ENCODE results near the gene SMC4.

The SMC4 gene

DNA sequence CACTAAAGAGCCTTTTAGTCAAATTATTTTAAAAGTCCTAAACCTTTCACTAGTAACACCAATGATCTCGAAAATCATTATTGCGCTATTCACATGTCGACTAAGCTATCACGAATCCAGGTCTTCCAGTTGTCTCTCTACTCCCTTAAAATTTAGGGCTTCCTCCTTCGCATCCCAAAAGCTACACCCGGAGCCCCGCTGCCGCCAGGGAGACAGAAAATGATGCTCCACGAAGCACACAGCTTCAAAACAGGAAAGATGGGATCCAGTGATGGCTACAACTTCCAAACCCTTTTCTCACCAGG lies 678 bp upstream of the SMC4 start:
- no peak for DNase-seq

- DNase-seq = no peak
These were observed 716 bp downstream of the SMC4 start for GRCh38 chr3:160400030-160400701.

DNA sequence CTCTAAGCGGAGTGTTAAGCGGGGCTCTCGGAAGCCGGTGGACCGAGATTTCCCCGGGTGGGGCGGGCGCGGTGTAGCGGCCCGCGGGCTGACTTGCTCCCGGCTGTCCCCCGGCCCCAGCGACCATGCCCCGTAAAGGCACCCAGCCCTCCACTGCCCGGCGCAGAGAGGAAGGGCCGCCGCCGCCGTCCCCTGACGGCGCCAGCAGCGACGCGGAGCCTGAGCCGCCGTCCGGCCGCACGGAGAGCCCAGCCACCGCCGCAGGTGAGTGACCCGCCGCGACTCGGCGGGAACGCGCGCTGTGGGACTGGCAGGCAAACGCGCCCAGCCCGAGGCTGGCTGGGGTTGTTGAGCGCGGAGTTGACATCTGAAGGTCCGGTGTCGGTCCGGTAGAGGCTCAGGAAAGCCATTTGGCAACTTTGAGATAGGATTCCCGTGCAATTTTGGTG lies 1.3 kb downstream of the SMC4 start:
- DNase-seq = no peak

DNA sequence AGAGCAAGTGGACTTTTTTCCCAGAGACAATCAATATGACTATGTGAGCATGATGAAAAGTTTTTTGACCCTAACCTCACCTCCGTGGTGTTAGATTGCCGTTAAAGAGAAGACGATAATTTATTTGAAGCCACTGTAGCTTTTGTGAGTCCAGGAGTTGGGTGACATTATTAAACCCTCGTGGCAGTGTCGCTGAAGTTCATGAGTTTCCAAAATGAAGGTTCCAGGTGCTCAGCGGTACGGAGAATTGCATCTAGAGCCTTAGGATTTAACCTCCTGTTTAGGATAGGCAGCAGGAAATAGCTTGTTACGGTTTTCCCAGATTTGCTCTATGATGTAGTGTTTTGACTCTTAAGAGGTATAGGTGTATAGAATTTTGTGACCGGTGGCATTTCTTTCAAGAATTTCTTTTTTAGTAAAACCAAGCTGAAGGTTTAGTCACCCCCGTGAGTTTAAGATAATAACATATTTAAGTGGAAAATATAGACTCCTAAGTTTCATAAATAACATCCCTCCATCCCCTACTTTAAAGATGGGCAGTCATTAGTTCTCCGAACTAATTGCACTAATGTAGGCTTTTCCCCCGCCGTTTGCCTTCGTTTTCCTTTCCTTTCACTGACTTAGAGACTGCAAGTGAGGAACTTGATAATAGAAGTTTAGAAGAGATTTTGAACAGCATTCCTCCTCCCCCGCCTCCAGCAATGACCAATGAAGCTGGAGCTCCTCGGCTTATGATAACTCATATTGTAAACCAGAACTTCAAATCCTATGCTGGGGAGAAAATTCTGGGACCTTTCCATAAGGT lies 2.0 kb downstream of the SMC4 start:
- no peak for DNase-seq

GRCh38 chr3:160402221-160403027 lies 3.0 kb downstream of the SMC4 start:
- DNase-seq = no peak

DNA sequence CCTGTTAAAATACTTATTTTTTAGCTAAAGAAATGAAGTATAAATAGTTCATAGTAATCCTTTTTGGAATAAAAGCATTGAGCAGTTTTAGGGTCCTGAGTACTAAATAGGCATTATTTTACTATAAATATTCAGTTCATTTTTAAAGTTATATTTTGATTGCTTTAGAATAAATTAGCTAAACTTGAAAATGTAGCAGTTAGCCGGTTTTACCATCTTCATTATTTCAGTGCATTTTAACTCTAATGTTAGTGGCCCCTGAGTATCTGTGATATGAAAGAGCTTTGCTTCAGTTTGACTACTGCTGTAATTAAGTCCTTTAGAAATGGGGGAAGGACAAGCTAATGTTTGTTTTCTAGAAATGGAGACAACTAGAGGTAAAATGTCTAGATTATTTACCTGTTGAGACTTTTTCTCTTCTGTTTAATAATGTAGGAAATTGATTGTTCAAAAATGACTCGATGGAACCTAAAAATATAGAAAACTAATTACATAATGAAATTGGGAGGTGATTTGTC lies 3.6 kb downstream of the SMC4 start:
- DNase-seq = no peak

GRCh38 chr3:160403796-160404470 lies 4.5 kb downstream of the SMC4 start:
- no peak for DNase-seq

DNA sequence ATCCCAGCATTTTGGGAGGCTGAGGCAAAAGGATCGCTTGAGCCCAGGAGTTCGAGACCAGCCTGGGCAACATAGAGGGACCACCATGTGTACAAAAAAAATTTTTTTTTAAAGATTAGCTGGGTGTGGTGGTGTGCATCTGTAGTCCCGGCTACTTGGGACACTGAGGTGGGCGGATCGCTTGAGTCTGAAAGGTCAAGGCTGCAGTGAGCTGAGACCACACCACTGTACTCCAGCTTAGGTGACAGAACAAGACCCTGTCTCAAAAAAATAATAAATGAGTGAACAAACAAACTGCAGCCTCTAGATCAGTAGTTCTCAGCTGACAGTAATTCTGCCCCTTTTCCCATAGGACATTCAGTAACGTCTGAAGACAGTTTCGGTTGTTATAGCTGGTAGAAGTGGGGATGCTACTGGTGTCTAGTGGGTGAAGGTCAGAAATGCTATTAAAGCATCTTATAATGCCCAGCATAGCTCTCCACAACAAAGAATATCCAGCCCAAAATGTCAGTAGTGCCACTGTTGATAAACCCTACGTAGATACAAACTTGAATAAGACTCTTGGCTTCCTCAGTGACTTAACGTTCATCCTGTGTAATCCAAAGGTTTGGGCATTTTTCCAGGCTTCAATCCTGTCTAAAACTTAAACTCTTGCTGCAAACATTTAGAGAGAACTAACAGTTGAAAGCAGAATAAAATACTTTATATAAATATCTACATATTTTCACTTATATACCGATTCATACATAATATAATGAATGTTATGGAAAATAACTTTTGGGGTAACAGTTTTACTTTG lies 10.6 kb downstream of the SMC4 start:
- DNase-seq = no peak

- no peak for DNase-seq
These were observed 13.0 kb downstream of the SMC4 start for GRCh38 chr3:160412477-160412876.

GRCh38 chr3:160413613-160414248 lies 14.3 kb downstream of the SMC4 start:
- DNase-seq = peak; percentile 46

- DNase-seq = no peak
These were observed 17.9 kb downstream of the SMC4 start for GRCh38 chr3:160417311-160417710.

- DNase-seq = no peak
These were observed 28.5 kb downstream of the SMC4 start for GRCh38 chr3:160427832-160428424.

DNA sequence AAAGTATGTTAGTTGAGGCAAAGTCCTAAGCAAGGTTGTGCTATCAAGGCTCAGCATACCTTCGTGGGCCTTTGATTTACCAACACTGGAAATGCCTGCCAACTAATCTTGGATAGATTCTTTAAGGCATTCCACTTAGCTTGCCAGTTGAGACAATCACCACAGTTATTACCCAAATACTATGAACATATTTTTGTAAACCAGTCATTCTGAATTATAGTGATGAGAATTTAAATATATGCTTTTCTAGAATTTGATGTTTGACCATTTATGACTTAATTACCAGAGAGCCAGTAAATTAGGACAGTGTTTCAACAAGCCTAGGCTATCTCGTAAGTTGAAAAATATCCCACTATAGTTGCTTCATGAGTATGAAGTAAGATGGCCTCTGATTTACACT lies 34.6 kb downstream of the SMC4 start:
- DNase-seq = no peak

GRCh38 chr3:160435095-160435494 lies 35.6 kb downstream of the SMC4 start:
- no peak for DNase-seq

DNA sequence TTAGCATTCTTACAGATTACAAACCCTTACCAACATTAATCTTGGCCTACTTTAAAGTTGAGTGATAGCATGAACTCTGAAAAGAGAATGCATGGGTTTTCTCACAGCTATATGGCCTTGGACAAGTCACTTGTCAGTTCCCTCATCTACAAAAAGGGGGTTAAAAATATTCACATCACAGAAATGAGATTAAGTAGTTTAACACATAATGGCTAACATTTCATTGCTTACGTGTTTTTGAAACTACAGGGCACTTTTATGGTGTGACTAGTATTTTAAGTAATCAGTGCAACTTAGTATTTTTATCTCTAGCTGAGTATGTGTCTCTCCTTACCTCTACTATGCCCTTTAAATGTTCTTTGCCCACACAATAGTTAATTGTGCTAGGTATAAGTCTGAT lies 36.3 kb downstream of the SMC4 start:
- no peak for DNase-seq

- no peak for DNase-seq
These were observed 37.6 kb downstream of the SMC4 start for GRCh38 chr3:160437083-160437455.

DNA sequence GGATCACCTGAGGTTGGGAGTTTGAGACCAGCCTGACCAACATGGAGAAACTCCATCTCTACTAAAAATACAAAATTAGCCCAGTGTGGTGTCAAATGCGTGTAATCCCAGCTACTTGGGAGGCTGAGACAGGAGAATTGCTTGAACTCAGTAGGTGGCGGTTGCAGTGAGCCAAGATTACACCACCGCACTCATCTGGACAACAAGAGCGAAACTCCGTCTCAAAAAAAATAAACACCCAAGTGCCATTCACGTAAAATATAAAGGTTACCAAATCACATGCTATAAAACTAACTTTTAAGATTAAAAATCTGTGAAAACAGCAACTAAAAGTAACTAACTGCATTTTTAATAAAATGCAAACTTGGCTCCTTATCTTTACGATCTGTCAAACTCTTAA lies 41.2 kb downstream of the SMC4 start:
- no peak for DNase-seq

- no peak for DNase-seq
These were observed 45.0 kb downstream of the SMC4 start for GRCh38 chr3:160444411-160444810.

- no peak for DNase-seq
These were observed 46.4 kb downstream of the SMC4 start for GRCh38 chr3:160445854-160446253.

- DNase-seq = no peak
These were observed 47.1 kb downstream of the SMC4 start for GRCh38 chr3:160446522-160447056.

DNA sequence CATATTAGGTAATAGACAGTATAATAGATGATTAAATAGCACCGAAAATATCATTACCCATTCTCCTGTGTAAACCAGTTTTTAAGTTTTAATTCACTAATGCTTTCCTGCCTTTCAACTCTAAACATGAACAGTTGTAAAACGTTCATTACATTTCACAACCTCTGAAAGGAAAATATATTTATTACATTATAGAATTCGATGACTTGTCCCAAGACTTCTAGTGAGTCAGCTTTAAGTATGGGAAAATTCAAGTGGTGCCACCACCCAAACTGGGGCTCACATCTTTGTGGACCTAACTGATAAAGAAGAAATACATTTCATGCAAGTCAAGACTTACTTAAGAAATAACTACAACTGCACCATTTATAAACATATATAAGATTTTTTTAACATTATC lies 48.1 kb downstream of the SMC4 start:
- no peak for DNase-seq
